PC-3 (cell line): Measurements from ENCODE around the gene FRZB. TPM values are rescaled to one million over a fixed set of nuclear protein-coding genes. Genes with fewer than 3 reads are reported as not detected.
"Not testable (repeated sequence)": the region's sequence is repeated elsewhere in the genome, so short reads cannot be mapped to it uniquely, and the experiment has no call there.

Experiments
- ATAC-seq: fragments of 200-7000 bp; cut with Tn5 transposase; 2 replicates; pipeline ENCODE4 v1.9.1; 2020; ENCODE audit warnings: mild to moderate bottlenecking, moderate library complexity
- BruUV-seq: library from RNA; stranded (reverse); fragments of 400-500 nt; replicated peaks from 2 replicates; lab custom pipeline; 2021; lab: Mats Ljungman, UMichigan
- CTCF ChIA-PET: fragments of 300-600 bp; sonication (Branson Sonifier 250); formaldehyde crosslinking; loops from one replicate; lab custom pipeline; 2022; ENCODE audit warnings: antibody characterized with exemption; lab: Charles Lee
- POLR2A ChIA-PET: fragments of 300-600 bp; sonication (Branson Sonifier 250); formaldehyde crosslinking; loops from one replicate; lab custom pipeline; 2022; ENCODE audit warnings: antibody characterized with exemption; ENCODE audit not compliant: unreplicated experiment; lab: Charles Lee
- DNase-seq: peaks from one replicate; pipeline ENCODE4 v3.0.0-alpha.2; 2015
- H2AFZ ChIP-seq: fragments of 300-600 bp; sonication (generic); 2 replicates; pipeline ENCODE4 v1.6.0; 2016; ENCODE audit warnings: antibody characterized with exemption, low read length
- H3F3A ChIP-seq: fragments of 300-600 bp; sonication (generic); one replicate; pipeline ENCODE4 v1.6.0; 2017; ENCODE audit warnings: antibody characterized with exemption, low read length, control low read depth, mild to moderate bottlenecking; ENCODE audit not compliant: unreplicated experiment
- H3K27ac ChIP-seq: fragments of 300-600 bp; sonication (generic); 2 replicates; pipeline ENCODE4 v1.5.1; 2016; ENCODE audit warnings: mild to moderate bottlenecking, low read length
- H3K27me3 ChIP-seq: fragments of 300-600 bp; sonication (generic); 2 replicates; pipeline ENCODE4 v1.6.1; 2016; ENCODE audit warnings: low read length, mixed read lengths
- H3K36me3 ChIP-seq: fragments of 300-600 bp; sonication (generic); 2 replicates; pipeline ENCODE4 v1.6.1; 2016; ENCODE audit warnings: low read depth, mixed run types, low read length, mixed read lengths
- H3K4me1 ChIP-seq: fragments of 300-600 bp; sonication (generic); 2 replicates; pipeline ENCODE4 v1.5.1; 2016; ENCODE audit warnings: low read length; ENCODE audit not compliant: insufficient read depth
- H3K4me2 ChIP-seq: fragments of 300-600 bp; sonication (generic); 2 replicates; pipeline ENCODE4 v1.6.0; 2016; ENCODE audit warnings: low read length
- H3K4me3 ChIP-seq: fragments of 300-600 bp; sonication (generic); 2 replicates; pipeline ENCODE4 v1.5.1; 2016; ENCODE audit warnings: mild to moderate bottlenecking, low read length, mixed read lengths
- H3K79me2 ChIP-seq: fragments of 300-600 bp; sonication (generic); 2 replicates; pipeline ENCODE4 v1.6.1; 2017; ENCODE audit warnings: low read length, mixed read lengths
- H3K9ac ChIP-seq: fragments of 300-600 bp; sonication (generic); 2 replicates; pipeline ENCODE4 v1.6.0; 2016; ENCODE audit warnings: mild to moderate bottlenecking, low read length
- H3K9me2 ChIP-seq: fragments of 300-600 bp; sonication (generic); replicated peaks from 2 replicates; pipeline ENCODE4 v1.6.1; 2016; ENCODE audit warnings: mixed run types, low read length, mixed read lengths
- H3K9me3 ChIP-seq: fragments of 300-600 bp; sonication (generic); 2 replicates; pipeline ENCODE4 v1.6.1; 2016; ENCODE audit warnings: low read length, mixed read lengths
- H4K20me1 ChIP-seq: fragments of 300-600 bp; sonication (generic); 2 replicates; pipeline ENCODE4 v1.6.1; 2016; ENCODE audit warnings: low read length, mixed read lengths
- CTCF ChIP-seq: fragments of 300-600 bp; sonication (generic); conservative IDR thresholded peaks from 2 replicates; pipeline ENCODE4 v1.5.1; 2017; ENCODE audit warnings: antibody characterized with exemption, low read depth, mild to moderate bottlenecking, low read length
- EZH2 ChIP-seq: fragments of 300-600 bp; sonication (generic); IDR thresholded peaks from one replicate; pipeline ENCODE4 v1.6.1; 2017; ENCODE audit warnings: antibody characterized with exemption, mild to moderate bottlenecking, low read length; ENCODE audit not compliant: unreplicated experiment
- EZH2phosphoT487 ChIP-seq: fragments of 300-600 bp; sonication (generic); IDR thresholded peaks from 2 replicates; pipeline ENCODE4 v1.6.1; 2018; ENCODE audit warnings: mild to moderate bottlenecking, antibody characterized with exemption, low read length, borderline replicate concordance
- intact Hi-C: fragments of 100-400 bp; cut with micrococcal nuclease; formaldehyde crosslinking; loops from 2 replicates; pipeline ENCODE4 v1.9.0; 2023
- total RNA-seq: library from RNA; depleted of rRNA; stranded (reverse); fragments of >200 nt; gene quantifications from 2 replicates; pipeline ENCODE4 v1.2.3, GENCODE V29; 2014

The FRZB gene
- total RNA-seq, 1 experiment from 2014 or later = 0.11 TPM

- H3K4me3 ChIP-seq = no peak overlapping the region
- POLR2A ChIA-PET = no interaction called here
- no peaks in the 10 kb centered on the region for H3K36me3 ChIP-seq
- no TSS peak for BruUV-seq
- no peak overlapping the region for H2AFZ ChIP-seq
- DNase-seq (no peak), ATAC-seq (no peak)
- CTCF ChIA-PET = no interaction called here
- H3K27ac ChIP-seq = no peak overlapping the region
- no peaks in the 10 kb centered on the region for H4K20me1 ChIP-seq
- no peaks in the 10 kb centered on the region for H3K79me2 ChIP-seq
- no peak for TF ChIP-seq EZH2
- no peak for TF ChIP-seq CTCF
- no peak for TF ChIP-seq EZH2phosphoT487
- no peaks in the 10 kb centered on the region for H3K4me1 ChIP-seq
- no peak overlapping the region for H3K4me2 ChIP-seq
- no peaks in the 10 kb centered on the region for H3K9me2 ChIP-seq
- H3K9ac ChIP-seq = no peak overlapping the region
- H3K27me3 ChIP-seq = no peaks in the 10 kb centered on the region
- H3F3A ChIP-seq = no peaks in the 10 kb centered on the region
- intact Hi-C loops = no loop called here
- H3K9me3 ChIP-seq = no peaks in the 10 kb centered on the region
These were observed 27.2 kb upstream of the FRZB start for GRCh38 chr2:182893666-182894065.

- H3K9me2 ChIP-seq, CTCF ChIA-PET, H3K4me2 ChIP-seq, H3K9me3 ChIP-seq, H2AFZ ChIP-seq, H3K79me2 ChIP-seq, ATAC-seq, BruUV-seq, H4K20me1 ChIP-seq, H3K4me3 ChIP-seq, DNase-seq, H3K36me3 ChIP-seq, H3K27ac ChIP-seq, H3F3A ChIP-seq, intact Hi-C loops, POLR2A ChIA-PET, H3K9ac ChIP-seq, H3K27me3 ChIP-seq, H3K4me1 ChIP-seq: not testable (repeated sequence)
These were observed 26.6 kb upstream of the FRZB start for GRCh38 chr2:182893035-182893434.

GRCh38 chr2:182891611-182892010 is 25.2 kb upstream of the FRZB start:
- Histone ChIP-seq H3K4me3 (no peak overlapping the region), H3F3A (no peaks in the 10 kb centered on the region), H3K4me2 (no peak overlapping the region), H3K79me2 (no peaks in the 10 kb centered on the region), H2AFZ (no peak overlapping the region), H3K9me2 (no peaks in the 10 kb centered on the region), H3K36me3 (no peaks in the 10 kb centered on the region), H4K20me1 (no peaks in the 10 kb centered on the region), H3K4me1 (no peaks in the 10 kb centered on the region), H3K9ac (no peak overlapping the region), H3K27me3 (no peaks in the 10 kb centered on the region), H3K9me3 (no peaks in the 10 kb centered on the region), H3K27ac (no peak overlapping the region)
- ATAC-seq (no peak), DNase-seq (no peak)
- ChIA-PET CTCF (no interaction called here), POLR2A (no interaction called here)
- BruUV-seq = no TSS peak
- intact Hi-C loops = no loop called here
- TF ChIP-seq CTCF (no peak), EZH2 (no peak)
